Testis (tissue), 2 donors: Measurements from ENCODE around the gene ATP6V1G3.

Experiments
- CTCF ChIP-seq, 3 experiments: fragments of 450-650 bp in 2 of 3; fragments of 200-600 bp in 1 of 3; sonication (generic) in 1 of 3; IDR thresholded peaks; one replicate each; pipeline ENCODE4 v1.5.1; 2016 to 2019; ENCODE audit warnings: antibody characterized with exemption in 3 of 3, mild to moderate bottlenecking in 2 of 3, moderate library complexity in 1 of 3
- POLR2A ChIP-seq: fragments of 450-650 bp; IDR thresholded peaks from one replicate; pipeline ENCODE4 v1.6.1; 2017; ENCODE audit warnings: antibody characterized with exemption, mild to moderate bottlenecking, moderate library complexity

- TF ChIP-seq CTCF (IDR thresholded peaks at IDR 0.05) = no peak
- TF ChIP-seq POLR2A = no peak
These were observed 35.5 kb upstream of the ATP6V1G3 start for GRCh38 chr1:198575798-198576641.
